ENCODE measurements around the gene ANKRD33. TPM values are rescaled to one million over a fixed set of nuclear protein-coding genes. Genes with fewer than 3 reads are reported as not detected.
A peak's percentile ranks its signal among the peaks of the same experiment; 100 is the strongest.
"Not testable (repeated sequence)": the region's sequence is repeated elsewhere in the genome, so short reads cannot be mapped to it uniquely, and the experiment has no call there.

Gene ANKRD33
- total and polyA plus RNA-seq, 2 of the 4 experiments (the other 2 are of a cell fraction), result under 0.01 to 0.03 TPM

- H3K56ac ChIP-seq (ENCODE audit: extremely low read depth, insufficient read depth, low read length); H3K4me1 ChIP-seq (ENCODE audit: control insufficient read depth, insufficient read depth, low read length); ATAC-seq (ENCODE audit: low read depth); in situ Hi-C loops (cut with MboI; ENCODE audit: low sequenced_read_pairs); DNase-seq; H3K4me2 ChIP-seq (ENCODE audit: low read depth, low read length); H3K9ac ChIP-seq (ENCODE audit: low read depth, low read length); H3K4me3 ChIP-seq (ENCODE audit: insufficient read depth, low read depth, low read length); H3K18ac ChIP-seq (ENCODE audit: low read depth, low read length); BruUV-seq (replicated peaks); H3K27me3 ChIP-seq (ENCODE audit: control insufficient read depth, insufficient read depth, low read length); H4K20me1 ChIP-seq (ENCODE audit: insufficient read depth, low read length); H3K9me3 ChIP-seq (ENCODE audit: control insufficient read depth, insufficient read depth, low read length); H3K36me3 ChIP-seq (ENCODE audit: control insufficient read depth, insufficient read depth, low read length); H3K79me1 ChIP-seq (ENCODE audit: low read depth in 1 of 2, low read length in 2 of 2); H2AK9ac ChIP-seq (replicated peaks; ENCODE audit: low read depth, low read length, poor library complexity); dilution Hi-C loops (cut with HindIII; ENCODE audit: low sequenced_read_pairs, unreplicated experiment); H3K9me1 ChIP-seq (ENCODE audit: insufficient read depth, low read length); H3K23ac ChIP-seq (ENCODE audit: low read depth, low read length); intact Hi-C loops (cut with micrococcal nuclease): not testable (repeated sequence)
- Histone ChIP-seq H2BK15ac (ENCODE audit: low read depth, low read length) (peak overlapping the region; percentile 18; the same call in 1 of the 3 replicates), H3K27ac (ENCODE audit: insufficient read depth, low read length) (peak overlapping the region; percentile 12; the same call in 1 of the 2 replicates), H2BK120ac (ENCODE audit: low read depth, low read length) (peak overlapping the region; percentile 46; the same call in 1 of the 2 replicates), H4K8ac (ENCODE audit: low read depth in 2 of 2, low read length in 2 of 2) (peak overlapping the region; percentile 8 to 70; a peak in 3 of 4 replicates), H4K91ac (ENCODE audit: insufficient read depth, low read depth, low read length) (peak overlapping the region; percentile 13; the same call in 1 of the 2 replicates), H2BK5ac (ENCODE audit: low read depth, low read length, poor library complexity, severe bottlenecking) (peak overlapping the region; percentile 76), H3K4ac (ENCODE audit: low read depth, low read length) (peak overlapping the region; percentile 46; the same call in 1 of the 2 replicates), H2BK20ac (ENCODE audit: low read depth, low read length) (peak overlapping the region; percentile 13; the same call in 1 of the 2 replicates), H3K14ac (replicated peaks; ENCODE audit: low read depth, low read length) (0 out of 2 replicates have a peak overlapping the region, but pooled peaks have one; percentile 43), H2AK5ac (ENCODE audit: low read depth, low read length) (peak overlapping the region; percentile 63; the same call in 1 of the 2 replicates), H4K5ac (ENCODE audit: low read depth, low read length) (peak overlapping the region; percentile 30; the same call in 1 of the 2 replicates), H2AFZ (replicated peaks; ENCODE audit: low read length, poor library complexity) (peak overlapping the region; percentile 74)
- WGBS, 2 experiments (ENCODE audit: extremely low coverage in 2 of 2, insufficient read length in 1 of 2), result 97% methylated on average over 6 of the region's 10 CpGs; no CpG with 5 or more reads in 1 of the 2 experiments
- ChIA-PET POLR2A (ENCODE audit: unreplicated experiment) (interaction anchor here (0.7 kb wide), 1 partner anchor 1091 kb away, joined by 5 read pairs; no protein-coding TSS in a partner anchor), CTCF (interaction anchor here (1.0 to 2.4 kb wide), 4 partner anchors 9 to 465 kb away, joined by 3 to 12 read pairs (median 4); no protein-coding TSS in a partner anchor)
These were observed 2.4 kb upstream of the ANKRD33 start for GRCh38 chr12:51885294-51886020.

Data from IMR-90 (cell line).